ENCODE data around the gene MALL.

DNA sequence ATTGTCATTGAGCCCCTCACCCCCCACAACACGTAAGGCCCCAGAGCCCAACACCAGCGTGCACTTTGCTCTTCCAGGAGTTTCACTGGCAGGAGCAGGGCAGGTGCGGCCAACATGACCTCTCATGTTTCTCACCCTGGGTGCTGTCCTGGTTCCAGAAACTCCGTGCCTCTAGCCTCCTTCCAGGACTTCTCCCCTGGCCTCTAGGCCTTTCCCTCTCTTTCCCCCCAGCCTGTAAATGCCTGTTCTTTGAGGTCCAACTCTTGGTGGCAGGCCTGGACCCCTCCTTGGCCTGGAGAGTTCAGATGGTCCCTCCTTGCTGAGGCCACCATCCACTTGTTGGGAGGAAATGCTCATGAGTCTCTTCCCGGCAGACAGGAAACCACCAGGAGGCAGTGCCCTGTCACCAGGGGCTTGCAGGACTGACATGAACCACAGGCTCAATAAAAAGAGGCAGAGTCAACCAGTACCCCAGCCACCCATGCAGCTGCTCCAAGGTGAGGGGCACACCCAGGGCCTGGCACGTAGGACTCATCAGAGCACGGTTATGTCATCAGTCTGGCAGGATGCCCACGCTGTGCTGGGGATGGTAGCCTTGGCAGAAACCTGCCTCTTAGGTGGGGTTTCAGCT is 1.5 kb downstream of the MALL start:
- no peak for TF ChIP-seq POLR2A (IDR thresholded peaks at IDR 0.05; ENCODE audit: low read depth, low read length)
- TF ChIP-seq, protein P1, sequence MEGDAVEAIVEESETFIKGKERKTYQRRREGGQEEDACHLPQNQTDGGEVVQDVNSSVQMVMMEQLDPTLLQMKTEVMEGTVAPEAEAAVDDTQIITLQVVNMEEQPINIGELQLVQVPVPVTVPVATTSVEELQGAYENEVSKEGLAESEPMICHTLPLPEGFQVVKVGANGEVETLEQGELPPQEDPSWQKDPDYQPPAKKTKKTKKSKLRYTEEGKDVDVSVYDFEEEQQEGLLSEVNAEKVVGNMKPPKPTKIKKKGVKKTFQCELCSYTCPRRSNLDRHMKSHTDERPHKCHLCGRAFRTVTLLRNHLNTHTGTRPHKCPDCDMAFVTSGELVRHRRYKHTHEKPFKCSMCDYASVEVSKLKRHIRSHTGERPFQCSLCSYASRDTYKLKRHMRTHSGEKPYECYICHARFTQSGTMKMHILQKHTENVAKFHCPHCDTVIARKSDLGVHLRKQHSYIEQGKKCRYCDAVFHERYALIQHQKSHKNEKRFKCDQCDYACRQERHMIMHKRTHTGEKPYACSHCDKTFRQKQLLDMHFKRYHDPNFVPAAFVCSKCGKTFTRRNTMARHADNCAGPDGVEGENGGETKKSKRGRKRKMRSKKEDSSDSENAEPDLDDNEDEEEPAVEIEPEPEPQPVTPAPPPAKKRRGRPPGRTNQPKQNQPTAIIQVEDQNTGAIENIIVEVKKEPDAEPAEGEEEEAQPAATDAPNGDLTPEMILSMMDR (IDR thresholded peaks at IDR 0.05 in 2 of 3, conservative IDR thresholded peaks at IDR 0.05 in 1 of 3; ENCODE audit: control insufficient read depth in 2 of 3, extremely low read depth in 1 of 3, insufficient read depth in 1 of 3, low read depth in 3 of 3, low read length in 3 of 3) = no peak
- no peak for TF ChIP-seq NRF1 (conservative IDR thresholded peaks at IDR 0.05; ENCODE audit: low read depth, low read length)
- no peak for TF ChIP-seq CHD1 (IDR thresholded peaks at IDR 0.05; ENCODE audit: low read depth, low read length)
- no peak for TF ChIP-seq EP300 (IDR thresholded peaks at IDR 0.05; ENCODE audit: borderline replicate concordance in 1 of 2, control insufficient read depth in 1 of 2, low read depth in 2 of 2, low read length in 2 of 2)
- no peak for TF ChIP-seq NFIC (IDR thresholded peaks at IDR 0.05; ENCODE audit: low read depth, low read length)
